NCI-H146 treated with DMSO at 0.1 percent for 48 hours (cell line): ENCODE data around the gene CSTF2.

Experiments
- DNase-seq: peaks from one replicate; lab custom pipeline; 2025; ENCODE audit not compliant: unreplicated experiment; lab: John Stamatoyannopoulos, UW

CSTF2 gene

GRCh38 chrX:100870527-100870926 is 50.3 kb downstream of the CSTF2 start:
- no peak for DNase-seq

GRCh38 chrX:100871594-100872560 is 51.7 kb downstream of the CSTF2 start:
- no peak for DNase-seq

- no peak for DNase-seq
Measured at GRCh38 chrX:100874325-100874724, 54.1 kb downstream of the CSTF2 start, which contains the start of gene NOX1. Gene NOX1, minus strand, starts transcription at chrX:100874359. Its CDS starts 220 bp downstream, at chrX:100874139.

- DNase-seq: peak; percentile 77
Measured at GRCh38 chrX:100880368-100880767, 60.2 kb downstream of the CSTF2 start.

- no peak for DNase-seq
Measured at GRCh38 chrX:100883654-100884053, 63.5 kb downstream of the CSTF2 start.
